K562 (cell line): Measurements from ENCODE around the gene ATIC. TPM values are rescaled to one million over a fixed set of nuclear protein-coding genes. Genes with fewer than 3 reads are reported as not detected.
A peak's percentile ranks its signal among the peaks of the same experiment; 100 is the strongest.

Experiments used
- CEBPG ChIP-seq, 3 experiments: fragments of 200-800 bp in 1 of 3; sonication (Bioruptor generic) in 1 of 3; sonication (generic) in 1 of 3; formaldehyde crosslinking in 1 of 3; IDR thresholded peaks in 2 of 3; conservative IDR thresholded peaks in 1 of 3; 2 replicates each; pipeline versions ENCODE4 v1.6.1 to v1.8.0; 2016 to 2022; ENCODE audit warnings: missing compliant biosample characterization in 2 of 3, missing genetic modification characterization in 2 of 3, mild to moderate bottlenecking in 1 of 3, missing genetic modification reagents in 1 of 3
- GATAD2B ChIP-seq: fragments of 450-650 bp; IDR thresholded peaks from 2 replicates; pipeline ENCODE4 v1.6.1; 2017; ENCODE audit warnings: mild to moderate bottlenecking, borderline replicate concordance
- HMG20B ChIP-seq: fragments of 250-450 bp; sonication (Bioruptor Pico); IDR thresholded peaks from 2 replicates; pipeline ENCODE4 v1.5.0; 2021; ENCODE audit warnings: mild to moderate bottlenecking
- MAFF ChIP-seq: IDR thresholded peaks from 2 replicates; pipeline ENCODE4 v1.6.1; 2012; ENCODE audit warnings: low read length, improper control_type of control experiment
- polyA plus RNA-seq, 8 experiments: library from polyadenylated mRNA; depleted of rRNA in 4 of 8; stranded (reverse) in 5 of 8; unstranded in 3 of 8; fragments of >200 nt; fragmentation: Nextera tagmentation in 2 of 8; fragmentation: Illumina TruSeq in 1 of 8; extraction: Ambion mirVana in 2 of 8; extraction: Trizol in 1 of 8; gene quantifications; 2 replicates each; pipeline versions ENCODE4 v1.2.1 to v1.2.3, GENCODE V29; 2011 to 2014; ENCODE audit warnings: inconsistent platforms in 1 of 8, missing spikeins in 1 of 8
- total RNA-seq, 7 experiments: library from RNA; depleted of rRNA in 6 of 7; stranded (reverse); fragments of >200 nt in 6 of 7; fragmentation: Illumina TruSeq in 2 of 7; extraction: Trizol in 2 of 7; gene quantifications; 2 replicates each; pipeline versions ENCODE4 v1.2.1 to v1.2.3, GENCODE V29; 2011 to 2021; ENCODE audit warnings: low replicate concordance in 1 of 7
- TF ChIP-seq, protein P1 (sequence below), 2 experiments: fragments of 150-350 bp in 1 of 2; IDR thresholded peaks; 2 replicates each; pipeline ENCODE4 v1.6.1; 2012 to 2016; ENCODE audit warnings: low read depth in 2 of 2, low read length in 2 of 2, mild to moderate bottlenecking in 1 of 2, moderate library complexity in 1 of 2
- TF ChIP-seq, protein P2 (sequence below): fragments of 450-650 bp; IDR thresholded peaks from 2 replicates; pipeline ENCODE4 v1.6.1; 2016; ENCODE audit warnings: borderline replicate concordance
- TF ChIP-seq, protein P3 (sequence below): fragments of 250-450 bp; sonication (Bioruptor Pico); IDR thresholded peaks from 2 replicates; pipeline ENCODE4 v1.5.0; 2021
- TF ChIP-seq, protein P4 (sequence below): sonication (generic); formaldehyde crosslinking; IDR thresholded peaks from 2 replicates; pipeline ENCODE4 v1.8.0; 2022; ENCODE audit warnings: missing genetic modification reagents, mild to moderate bottlenecking, borderline replicate concordance
- TF ChIP-seq, protein P5 (sequence below): fragments of 450-650 bp; IDR thresholded peaks from 2 replicates; pipeline ENCODE4 v1.6.1; 2016; ENCODE audit warnings: antibody characterized with exemption
- TF ChIP-seq, protein P6 (sequence below): fragments of 450-650 bp; IDR thresholded peaks from 2 replicates; pipeline ENCODE4 v1.6.1; 2018; ENCODE audit not compliant: partially characterized antibody

ATIC gene
- total and polyA plus RNA-seq, 9 of the 15 experiments (the other 6 are each of a cell fraction or from before 2014, with no cell fraction given), result 45.6 to 480 (median 212) TPM

DNA sequence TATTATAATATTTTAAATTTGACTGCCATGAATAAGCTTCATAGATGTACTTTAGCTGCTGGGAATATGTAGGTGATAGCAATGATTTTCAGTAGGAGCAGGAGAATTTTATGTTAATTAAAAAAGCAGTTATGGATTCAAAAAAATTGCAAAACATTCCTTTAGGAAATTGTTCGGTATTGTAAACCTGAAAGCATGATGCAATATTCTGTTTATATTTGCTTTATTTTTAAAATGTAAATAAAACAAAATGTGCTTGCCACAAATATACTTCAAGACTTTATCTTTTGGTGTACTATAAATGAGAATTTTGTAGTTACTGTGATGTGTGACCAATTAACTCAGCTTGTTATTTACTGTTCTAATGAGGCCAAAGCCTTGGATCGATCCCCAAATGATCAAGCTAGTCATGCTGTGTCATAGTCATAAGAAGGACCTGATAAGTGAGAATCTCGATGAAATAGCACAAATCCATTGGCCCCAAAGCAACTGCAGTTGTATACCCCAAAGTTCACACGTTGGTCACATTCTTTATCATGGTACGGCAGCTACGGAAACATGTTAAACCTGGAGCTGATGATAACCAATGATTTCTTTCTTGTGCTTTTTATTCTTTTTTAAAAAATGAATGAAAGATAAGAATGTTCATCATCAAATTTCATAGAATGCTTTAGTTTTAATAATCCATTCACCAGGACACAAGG, 23.6 kb upstream of the ATIC start (continued):
- no peak for TF ChIP-seq CEBPG (CRISPR knock-in tag; IDR thresholded peaks at IDR 0.05)
- peak; percentile 85 to 88 for TF ChIP-seq CEBPG (tag; conservative IDR thresholded peaks at IDR 0.05 in 1 of 2, IDR thresholded peaks at IDR 0.05 in 1 of 2)
- no peak for TF ChIP-seq HMG20B (CRISPR knock-in tag)
- TF ChIP-seq, protein P1, sequence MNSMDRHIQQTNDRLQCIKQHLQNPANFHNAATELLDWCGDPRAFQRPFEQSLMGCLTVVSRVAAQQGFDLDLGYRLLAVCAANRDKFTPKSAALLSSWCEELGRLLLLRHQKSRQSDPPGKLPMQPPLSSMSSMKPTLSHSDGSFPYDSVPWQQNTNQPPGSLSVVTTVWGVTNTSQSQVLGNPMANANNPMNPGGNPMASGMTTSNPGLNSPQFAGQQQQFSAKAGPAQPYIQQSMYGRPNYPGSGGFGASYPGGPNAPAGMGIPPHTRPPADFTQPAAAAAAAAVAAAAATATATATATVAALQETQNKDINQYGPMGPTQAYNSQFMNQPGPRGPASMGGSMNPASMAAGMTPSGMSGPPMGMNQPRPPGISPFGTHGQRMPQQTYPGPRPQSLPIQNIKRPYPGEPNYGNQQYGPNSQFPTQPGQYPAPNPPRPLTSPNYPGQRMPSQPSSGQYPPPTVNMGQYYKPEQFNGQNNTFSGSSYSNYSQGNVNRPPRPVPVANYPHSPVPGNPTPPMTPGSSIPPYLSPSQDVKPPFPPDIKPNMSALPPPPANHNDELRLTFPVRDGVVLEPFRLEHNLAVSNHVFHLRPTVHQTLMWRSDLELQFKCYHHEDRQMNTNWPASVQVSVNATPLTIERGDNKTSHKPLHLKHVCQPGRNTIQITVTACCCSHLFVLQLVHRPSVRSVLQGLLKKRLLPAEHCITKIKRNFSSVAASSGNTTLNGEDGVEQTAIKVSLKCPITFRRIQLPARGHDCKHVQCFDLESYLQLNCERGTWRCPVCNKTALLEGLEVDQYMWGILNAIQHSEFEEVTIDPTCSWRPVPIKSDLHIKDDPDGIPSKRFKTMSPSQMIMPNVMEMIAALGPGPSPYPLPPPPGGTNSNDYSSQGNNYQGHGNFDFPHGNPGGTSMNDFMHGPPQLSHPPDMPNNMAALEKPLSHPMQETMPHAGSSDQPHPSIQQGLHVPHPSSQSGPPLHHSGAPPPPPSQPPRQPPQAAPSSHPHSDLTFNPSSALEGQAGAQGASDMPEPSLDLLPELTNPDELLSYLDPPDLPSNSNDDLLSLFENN (IDR thresholded peaks at IDR 0.05; ENCODE audit: low read depth in 2 of 2, low read length in 2 of 2), result peak in 1 of 2 experiments; percentile 73; a peak in 1 of 4 replicates
- TF ChIP-seq, protein P2, sequence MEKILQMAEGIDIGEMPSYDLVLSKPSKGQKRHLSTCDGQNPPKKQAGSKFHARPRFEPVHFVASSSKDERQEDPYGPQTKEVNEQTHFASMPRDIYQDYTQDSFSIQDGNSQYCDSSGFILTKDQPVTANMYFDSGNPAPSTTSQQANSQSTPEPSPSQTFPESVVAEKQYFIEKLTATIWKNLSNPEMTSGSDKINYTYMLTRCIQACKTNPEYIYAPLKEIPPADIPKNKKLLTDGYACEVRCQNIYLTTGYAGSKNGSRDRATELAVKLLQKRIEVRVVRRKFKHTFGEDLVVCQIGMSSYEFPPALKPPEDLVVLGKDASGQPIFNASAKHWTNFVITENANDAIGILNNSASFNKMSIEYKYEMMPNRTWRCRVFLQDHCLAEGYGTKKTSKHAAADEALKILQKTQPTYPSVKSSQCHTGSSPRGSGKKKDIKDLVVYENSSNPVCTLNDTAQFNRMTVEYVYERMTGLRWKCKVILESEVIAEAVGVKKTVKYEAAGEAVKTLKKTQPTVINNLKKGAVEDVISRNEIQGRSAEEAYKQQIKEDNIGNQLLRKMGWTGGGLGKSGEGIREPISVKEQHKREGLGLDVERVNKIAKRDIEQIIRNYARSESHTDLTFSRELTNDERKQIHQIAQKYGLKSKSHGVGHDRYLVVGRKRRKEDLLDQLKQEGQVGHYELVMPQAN, result no peak
- TF ChIP-seq, protein P3, sequence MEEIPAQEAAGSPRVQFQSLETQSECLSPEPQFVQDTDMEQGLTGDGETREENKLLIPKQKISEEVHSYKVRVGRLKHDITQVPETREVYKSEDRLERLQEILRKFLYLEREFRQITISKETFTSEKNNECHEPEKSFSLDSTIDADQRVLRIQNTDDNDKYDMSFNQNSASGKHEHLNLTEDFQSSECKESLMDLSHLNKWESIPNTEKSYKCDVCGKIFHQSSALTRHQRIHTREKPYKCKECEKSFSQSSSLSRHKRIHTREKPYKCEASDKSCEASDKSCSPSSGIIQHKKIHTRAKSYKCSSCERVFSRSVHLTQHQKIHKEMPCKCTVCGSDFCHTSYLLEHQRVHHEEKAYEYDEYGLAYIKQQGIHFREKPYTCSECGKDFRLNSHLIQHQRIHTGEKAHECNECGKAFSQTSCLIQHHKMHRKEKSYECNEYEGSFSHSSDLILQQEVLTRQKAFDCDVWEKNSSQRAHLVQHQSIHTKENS (CRISPR knock-in tag), result no peak
- TF ChIP-seq, protein P4, sequence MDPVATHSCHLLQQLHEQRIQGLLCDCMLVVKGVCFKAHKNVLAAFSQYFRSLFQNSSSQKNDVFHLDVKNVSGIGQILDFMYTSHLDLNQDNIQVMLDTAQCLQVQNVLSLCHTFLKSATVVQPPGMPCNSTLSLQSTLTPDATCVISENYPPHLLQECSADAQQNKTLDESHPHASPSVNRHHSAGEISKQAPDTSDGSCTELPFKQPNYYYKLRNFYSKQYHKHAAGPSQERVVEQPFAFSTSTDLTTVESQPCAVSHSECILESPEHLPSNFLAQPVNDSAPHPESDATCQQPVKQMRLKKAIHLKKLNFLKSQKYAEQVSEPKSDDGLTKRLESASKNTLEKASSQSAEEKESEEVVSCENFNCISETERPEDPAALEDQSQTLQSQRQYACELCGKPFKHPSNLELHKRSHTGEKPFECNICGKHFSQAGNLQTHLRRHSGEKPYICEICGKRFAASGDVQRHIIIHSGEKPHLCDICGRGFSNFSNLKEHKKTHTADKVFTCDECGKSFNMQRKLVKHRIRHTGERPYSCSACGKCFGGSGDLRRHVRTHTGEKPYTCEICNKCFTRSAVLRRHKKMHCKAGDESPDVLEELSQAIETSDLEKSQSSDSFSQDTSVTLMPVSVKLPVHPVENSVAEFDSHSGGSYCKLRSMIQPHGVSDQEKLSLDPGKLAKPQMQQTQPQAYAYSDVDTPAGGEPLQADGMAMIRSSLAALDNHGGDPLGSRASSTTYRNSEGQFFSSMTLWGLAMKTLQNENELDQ (CRISPR knock-in tag), result no peak
- TF ChIP-seq, protein P5, sequence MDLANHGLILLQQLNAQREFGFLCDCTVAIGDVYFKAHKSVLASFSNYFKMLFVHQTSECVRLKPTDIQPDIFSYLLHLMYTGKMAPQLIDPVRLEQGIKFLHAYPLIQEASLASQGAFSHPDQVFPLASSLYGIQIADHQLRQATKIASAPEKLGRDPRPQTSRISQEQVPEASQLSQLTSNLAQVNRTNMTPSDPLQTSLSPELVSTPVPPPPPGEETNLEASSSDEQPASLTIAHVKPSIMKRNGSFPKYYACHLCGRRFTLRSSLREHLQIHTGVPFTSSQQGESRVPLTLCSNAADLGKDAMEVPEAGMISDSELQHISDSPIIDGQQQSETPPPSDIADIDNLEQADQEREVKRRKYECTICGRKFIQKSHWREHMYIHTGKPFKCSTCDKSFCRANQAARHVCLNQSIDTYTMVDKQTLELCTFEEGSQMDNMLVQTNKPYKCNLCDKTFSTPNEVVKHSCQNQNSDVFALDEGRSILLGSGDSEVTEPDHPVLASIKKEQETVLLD, result peak; percentile 68; the same call in 1 of the 2 replicates
- TF ChIP-seq, protein P6, sequence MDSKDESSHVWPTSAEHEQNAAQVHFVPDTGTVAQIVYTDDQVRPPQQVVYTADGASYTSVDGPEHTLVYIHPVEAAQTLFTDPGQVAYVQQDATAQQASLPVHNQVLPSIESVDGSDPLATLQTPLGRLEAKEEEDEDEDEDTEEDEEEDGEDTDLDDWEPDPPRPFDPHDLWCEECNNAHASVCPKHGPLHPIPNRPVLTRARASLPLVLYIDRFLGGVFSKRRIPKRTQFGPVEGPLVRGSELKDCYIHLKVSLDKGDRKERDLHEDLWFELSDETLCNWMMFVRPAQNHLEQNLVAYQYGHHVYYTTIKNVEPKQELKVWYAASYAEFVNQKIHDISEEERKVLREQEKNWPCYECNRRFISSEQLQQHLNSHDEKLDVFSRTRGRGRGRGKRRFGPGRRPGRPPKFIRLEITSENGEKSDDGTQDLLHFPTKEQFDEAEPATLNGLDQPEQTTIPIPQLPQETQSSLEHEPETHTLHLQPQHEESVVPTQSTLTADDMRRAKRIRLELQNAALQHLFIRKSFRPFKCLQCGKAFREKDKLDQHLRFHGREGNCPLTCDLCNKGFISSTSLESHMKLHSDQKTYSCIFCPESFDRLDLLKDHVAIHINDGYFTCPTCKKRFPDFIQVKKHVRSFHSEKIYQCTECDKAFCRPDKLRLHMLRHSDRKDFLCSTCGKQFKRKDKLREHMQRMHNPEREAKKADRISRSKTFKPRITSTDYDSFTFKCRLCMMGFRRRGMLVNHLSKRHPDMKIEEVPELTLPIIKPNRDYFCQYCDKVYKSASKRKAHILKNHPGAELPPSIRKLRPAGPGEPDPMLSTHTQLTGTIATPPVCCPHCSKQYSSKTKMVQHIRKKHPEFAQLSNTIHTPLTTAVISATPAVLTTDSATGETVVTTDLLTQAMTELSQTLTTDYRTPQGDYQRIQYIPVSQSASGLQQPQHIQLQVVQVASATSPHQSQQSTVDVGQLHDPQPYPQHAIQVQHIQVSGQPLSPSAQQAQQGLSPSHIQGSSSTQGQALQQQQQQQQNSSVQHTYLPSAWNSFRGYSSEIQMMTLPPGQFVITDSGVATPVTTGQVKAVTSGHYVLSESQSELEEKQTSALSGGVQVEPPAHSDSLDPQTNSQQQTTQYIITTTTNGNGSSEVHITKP, result no peak
- TF ChIP-seq GATAD2B, result peak; percentile 60; the same call in 1 of the 2 replicates
- peak; percentile 87 for TF ChIP-seq MAFF
